Measurements from ENCODE around the gene NR6A1.
"Not testable (repeated sequence)": the region's sequence is repeated elsewhere in the genome, so short reads cannot be mapped to it uniquely, and the experiment has no call there.

Gene NR6A1

DNA sequence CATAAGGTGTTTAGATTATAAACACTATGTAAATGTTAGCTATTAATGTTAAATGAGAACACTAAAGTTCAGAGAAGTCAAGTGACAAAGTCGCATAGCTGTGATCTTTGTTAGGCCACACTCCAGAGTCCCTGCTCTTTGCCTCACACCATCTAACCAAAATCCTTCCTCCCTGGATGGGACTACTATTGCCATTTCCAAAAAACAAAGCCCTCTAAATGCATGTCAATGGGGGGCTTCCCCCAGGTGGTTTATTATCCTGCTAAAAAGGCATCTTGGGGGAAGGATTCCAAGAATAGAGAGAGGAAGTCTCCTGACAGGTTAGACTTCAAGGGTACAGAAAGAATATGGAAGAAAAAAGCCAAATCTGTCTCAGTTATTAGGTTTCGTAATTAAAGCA lies 10.4 kb downstream of the NR6A1 start:
- no peak for DNase-seq (ENCODE audit: low spot score)

- no peak for DNase-seq (ENCODE audit: low spot score)
Observed at GRCh38 chr9:124759327-124759726, 11.8 kb downstream of the NR6A1 start.

DNA sequence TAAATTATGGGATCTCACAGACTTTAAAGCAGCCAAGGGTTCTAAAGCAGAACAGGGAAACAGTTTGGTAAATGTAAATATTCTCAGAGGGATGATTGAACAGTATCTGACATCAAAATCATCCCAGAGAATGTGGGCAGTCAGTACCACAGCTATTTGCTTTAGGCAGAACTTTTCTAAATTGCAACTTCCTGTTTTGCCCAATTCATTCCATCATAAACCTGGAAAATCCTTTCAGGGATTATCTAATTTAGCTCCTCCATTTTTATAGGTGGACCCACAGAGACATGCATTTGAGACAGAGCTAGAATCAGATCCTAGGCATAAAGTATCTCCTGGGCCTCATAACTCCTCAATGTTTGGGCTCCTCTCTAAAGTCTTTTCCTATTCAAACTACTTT lies 12.4 kb downstream of the NR6A1 start:
- no peak for DNase-seq (ENCODE audit: low spot score)

DNA sequence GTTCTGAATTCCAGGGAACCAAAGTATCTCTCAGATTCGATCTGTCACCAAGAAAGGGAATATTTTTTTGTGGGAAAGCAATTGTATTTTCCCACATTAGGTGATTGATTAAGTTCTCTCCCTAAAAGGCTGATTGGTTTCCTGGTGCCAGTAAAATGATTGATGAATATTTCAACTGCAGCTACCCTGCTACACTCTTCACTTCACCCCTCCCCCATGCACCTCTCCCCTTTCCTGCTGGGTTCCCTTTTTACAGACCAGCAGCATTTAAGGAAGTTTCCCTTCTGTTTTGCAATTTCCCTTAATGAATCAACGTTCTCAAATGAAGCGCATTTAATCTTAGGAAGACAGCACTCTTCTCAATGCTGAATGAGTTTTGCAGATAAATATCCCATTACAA lies 13.1 kb downstream of the NR6A1 start:
- DNase-seq (ENCODE audit: low spot score) = no peak

- no peak for DNase-seq (ENCODE audit: low spot score)
Observed at GRCh38 chr9:124757616-124758015, 13.5 kb downstream of the NR6A1 start.

- DNase-seq (ENCODE audit: low spot score) = no peak
Observed at GRCh38 chr9:124756011-124756410, 15.1 kb downstream of the NR6A1 start.

GRCh38 chr9:124755061-124755460 lies 16.1 kb downstream of the NR6A1 start:
- DNase-seq (ENCODE audit: low spot score) = no peak

- peak; percentile 36 for DNase-seq (ENCODE audit: low spot score)
Observed at GRCh38 chr9:124754289-124754688, 16.8 kb downstream of the NR6A1 start.

DNA sequence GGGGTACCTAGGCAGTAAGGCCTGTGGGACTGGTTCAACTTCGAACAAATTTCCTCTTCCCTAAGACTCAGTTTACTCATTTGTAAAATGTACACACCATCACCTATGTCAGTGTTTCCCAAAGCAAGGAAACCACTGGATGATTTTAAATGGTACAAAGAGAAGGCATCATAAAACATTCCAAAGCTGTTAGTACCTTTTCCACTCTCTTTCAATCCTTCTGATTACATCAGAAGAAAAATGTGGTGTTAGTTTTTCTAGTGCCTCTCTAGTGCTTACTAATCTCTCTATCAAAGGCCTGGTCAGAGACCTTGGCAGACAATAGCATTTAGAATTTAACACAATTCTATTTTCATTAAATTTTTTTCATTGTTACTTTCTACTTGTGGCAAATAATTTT lies 18.1 kb downstream of the NR6A1 start:
- no peak for DNase-seq (ENCODE audit: low spot score)

DNA sequence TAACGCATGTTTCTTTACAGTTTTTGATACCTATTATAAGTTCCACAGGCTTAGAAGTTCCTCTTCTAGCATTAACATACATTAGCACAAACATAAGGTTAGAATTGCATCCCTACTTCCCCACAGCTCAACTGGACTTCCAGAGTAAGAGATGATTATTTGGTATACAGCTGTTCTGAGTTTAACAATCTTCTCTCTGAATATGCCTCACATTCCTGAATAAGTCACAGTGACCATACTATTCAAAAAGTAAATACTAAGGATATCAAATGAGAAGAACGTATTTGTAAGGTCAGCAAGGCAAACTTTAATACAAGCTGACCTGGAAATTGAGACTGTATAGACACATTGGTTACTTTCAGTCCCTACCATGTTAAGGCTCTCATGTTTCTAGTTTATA lies 21.3 kb downstream of the NR6A1 start:
- DNase-seq (ENCODE audit: low spot score) = no peak

DNA sequence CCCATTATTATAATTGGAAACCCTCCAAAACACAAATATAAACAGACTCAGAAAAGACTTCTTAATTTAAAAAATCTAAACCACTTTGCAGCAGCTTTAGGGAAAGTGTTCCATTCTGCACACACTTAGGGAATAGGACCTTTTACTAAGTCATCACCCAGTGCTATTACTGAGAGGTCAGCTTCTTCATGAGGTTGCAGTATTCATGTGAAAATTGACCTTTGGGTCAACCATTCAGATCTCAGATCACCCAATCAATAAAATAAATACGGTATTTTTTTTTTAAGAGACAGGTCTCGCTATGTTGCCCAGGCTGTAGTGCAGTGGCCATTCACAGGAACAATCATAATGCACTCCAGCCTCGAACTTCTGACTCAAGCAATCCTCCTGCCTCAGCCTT lies 21.8 kb downstream of the NR6A1 start:
- no peak for DNase-seq (ENCODE audit: low spot score)

DNA sequence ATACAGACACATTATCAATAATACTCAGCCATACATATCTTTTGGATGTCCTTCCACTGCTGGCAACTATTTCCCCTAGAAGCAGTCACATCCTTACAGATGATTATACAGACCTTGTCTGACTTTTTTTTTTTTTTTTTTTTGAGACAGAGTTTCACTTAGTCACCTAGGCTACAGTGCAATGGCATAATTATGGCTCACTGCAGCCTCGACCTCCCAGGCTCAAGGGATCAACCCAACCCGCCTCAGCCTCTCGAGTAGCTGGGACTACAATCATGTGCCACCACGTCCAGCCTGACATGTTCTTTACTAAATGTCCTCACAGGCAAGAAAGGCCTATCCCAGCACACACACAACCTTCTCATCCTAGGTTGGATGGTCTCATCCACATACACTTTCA lies 24.0 kb downstream of the NR6A1 start:
- DNase-seq (ENCODE audit: low spot score) = no peak

DNA sequence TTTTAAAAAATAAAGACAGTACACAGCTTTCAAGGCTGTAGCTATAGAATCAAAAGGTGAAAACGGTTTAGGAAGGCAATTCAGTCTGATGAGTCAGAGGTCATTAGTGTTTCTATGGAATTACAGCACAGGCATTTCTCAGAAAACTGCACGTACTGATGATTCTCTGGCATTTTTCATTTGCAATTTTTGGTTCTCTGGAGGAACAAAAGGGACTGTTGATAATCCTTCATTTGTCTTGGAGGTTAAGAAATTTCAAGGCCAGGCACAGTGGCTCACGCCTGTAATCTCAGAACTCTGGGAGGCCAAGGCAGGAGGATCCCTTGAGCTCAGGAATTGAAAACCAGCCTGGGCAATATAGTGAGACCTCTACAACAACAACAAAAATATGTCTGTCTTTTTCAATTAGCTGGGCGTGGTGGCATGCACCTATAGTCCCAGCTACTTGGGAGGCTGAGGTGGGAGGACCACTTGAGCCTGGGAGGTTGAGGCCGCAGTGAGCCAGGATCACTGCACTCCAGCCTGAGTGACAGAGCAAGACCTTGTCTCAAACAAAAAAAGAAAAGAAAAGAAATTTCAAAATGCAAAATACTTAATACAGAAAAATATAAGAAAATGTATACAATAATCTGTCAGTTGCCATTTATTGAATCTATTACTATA lies 27.3 kb downstream of the NR6A1 start:
- DNase-seq (ENCODE audit: low spot score) = no peak

DNA sequence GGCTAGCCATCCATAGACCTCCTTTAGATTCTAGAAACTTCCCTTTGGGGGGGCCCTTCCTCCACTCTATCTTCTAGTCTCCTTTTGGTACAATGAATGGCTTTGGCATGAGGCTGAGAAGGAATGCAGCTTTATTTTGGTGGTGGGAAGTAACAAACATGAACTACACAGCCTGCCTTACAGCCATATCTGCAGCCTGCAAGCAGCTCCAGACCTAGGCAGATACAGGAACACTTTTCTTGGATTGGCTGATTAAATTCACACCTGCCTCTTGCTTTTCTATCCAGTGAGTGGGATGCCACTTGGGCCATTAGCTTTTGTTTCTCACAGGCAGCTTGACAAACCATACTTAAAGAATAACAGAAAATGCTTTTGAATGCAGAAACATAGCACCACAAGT lies 28.2 kb downstream of the NR6A1 start:
- no peak for DNase-seq (ENCODE audit: low spot score)

DNA sequence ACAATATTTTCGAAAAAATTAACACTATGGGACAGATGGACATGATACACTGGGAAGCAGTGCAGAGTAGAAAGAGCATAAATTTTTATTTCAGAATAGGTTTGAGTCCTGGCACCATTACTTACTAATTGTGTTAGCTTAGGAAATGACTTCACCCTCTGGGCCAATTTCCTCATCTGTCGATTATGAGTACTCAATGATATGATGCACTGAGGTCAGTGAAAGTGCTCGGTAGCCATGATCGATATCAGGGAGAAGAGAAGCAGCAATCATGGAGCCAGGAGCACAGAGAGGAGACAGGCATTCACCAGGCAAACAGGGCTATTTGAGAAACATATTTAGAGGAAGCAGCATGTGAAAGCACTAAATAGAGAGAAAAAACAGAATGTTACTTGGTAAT lies 29.4 kb downstream of the NR6A1 start:
- no peak for DNase-seq (ENCODE audit: low spot score)

GRCh38 chr9:124741149-124741548 lies 30.0 kb downstream of the NR6A1 start:
- no peak for DNase-seq (ENCODE audit: low spot score)

DNA sequence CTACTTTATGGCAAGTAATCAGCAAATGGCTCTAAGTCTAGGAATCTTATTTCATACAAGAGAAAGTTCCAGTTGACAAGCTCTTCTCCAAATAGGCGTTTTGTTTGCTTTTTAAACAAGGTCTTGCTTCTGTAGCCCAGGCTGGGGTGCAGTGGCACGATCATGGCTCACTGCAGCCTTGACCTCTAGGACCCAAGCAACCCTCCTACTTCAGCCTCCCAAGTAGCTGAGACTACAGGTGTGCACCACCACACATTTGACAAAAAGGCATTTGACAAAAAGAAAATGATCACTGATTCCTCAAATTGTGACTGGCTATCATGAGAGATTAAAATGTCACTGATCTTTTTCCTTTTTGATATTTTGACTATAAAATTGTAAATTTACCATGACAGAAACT lies 31.8 kb downstream of the NR6A1 start:
- DNase-seq (ENCODE audit: low spot score) = no peak

GRCh38 chr9:124738075-124738474 lies 33.0 kb downstream of the NR6A1 start:
- not testable (repeated sequence) for DNase-seq (ENCODE audit: low spot score)

DNA sequence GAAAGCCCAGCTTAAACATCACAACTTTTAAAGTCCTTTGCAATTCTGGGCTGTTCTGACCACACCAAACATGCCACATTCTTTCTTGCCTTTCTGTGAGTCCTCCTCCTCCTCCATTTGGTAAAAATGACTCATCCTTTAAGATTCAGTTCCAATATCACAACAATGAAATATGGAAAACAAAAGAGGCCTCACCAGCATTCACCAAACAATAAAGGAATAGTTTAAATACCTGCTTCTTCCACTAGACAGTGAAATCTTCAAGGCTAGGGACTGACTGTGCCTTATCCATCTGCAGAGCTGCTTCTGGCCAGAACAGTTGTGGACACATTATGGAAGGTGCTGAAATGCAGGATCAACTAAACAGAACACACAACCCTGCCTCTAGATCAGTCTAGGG lies 36.0 kb downstream of the NR6A1 start:
- DNase-seq (ENCODE audit: low spot score) = no peak

DNA sequence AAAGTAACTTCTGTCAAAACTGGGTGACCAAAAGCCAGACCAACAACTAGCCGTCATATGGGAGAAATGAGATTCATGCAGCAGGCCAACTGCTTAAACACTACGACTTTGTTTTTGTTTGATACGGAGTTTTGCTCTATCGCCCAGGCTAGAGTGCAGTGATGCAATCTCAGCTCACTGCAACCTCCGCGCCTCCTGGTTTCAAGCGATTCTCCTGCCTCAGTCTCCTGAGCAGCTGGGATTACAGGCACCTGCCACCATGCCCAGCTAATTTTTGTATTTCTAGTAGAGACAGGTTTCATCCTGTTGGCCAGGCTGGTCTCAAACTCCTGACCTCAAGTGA lies 36.4 kb downstream of the NR6A1 start:
- DNase-seq (ENCODE audit: low spot score) = not testable (repeated sequence)

GRCh38 chr9:124733964-124734740 lies 37.0 kb downstream of the NR6A1 start:
- no peak for DNase-seq (ENCODE audit: low spot score)

DNA sequence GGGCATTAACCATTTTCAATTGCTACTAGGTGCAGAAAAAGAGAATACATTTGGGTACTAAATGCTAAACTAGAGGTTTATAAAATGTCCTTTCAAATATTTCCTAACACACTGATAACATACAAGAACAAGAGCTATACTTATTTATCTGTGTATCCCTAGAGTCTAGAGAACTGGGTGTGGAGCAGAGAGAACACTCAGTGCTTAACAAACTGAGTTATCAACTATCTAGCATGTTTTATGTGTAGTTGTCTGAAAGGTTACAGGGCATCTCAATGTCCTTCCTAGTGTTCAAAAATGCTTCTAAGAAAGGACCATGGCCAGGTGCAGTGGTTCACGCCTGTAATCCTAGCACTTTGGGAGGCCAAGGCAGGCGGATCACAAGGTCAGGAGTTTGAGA lies 40.3 kb downstream of the NR6A1 start:
- no peak for DNase-seq (ENCODE audit: low spot score)

GRCh38 chr9:124726886-124727285 lies 44.2 kb downstream of the NR6A1 start:
- no peak for DNase-seq (ENCODE audit: low spot score)

DNA sequence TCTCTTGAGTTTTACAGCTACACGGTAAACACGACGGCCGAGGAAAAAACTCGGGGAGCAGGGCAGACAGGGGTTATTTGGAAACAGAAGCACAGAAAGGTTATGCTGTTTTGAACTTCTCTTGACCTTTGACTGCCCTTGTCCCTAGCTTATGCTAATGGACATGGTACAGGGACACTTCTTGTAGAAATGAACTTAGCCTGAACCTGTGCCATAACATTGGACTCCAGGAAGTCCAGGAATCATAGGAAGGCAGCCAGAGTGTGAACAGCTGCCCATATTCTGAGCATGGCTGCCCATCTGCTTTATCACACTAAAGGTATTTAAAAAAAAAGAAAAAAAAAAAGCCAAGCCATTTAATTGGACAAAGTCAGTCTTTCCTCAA lies 46.1 kb downstream of the NR6A1 start:
- DNase-seq (ENCODE audit: low spot score) = no peak
